ENCODE data around the gene CD209. TPM values are rescaled to one million over a fixed set of nuclear protein-coding genes. Genes with fewer than 3 reads are reported as not detected.

CD209 gene
- total RNA-seq, 1 experiment from 2014 or later, result not detected

GRCh38 chr19:7697721-7698287, 49.5 kb downstream of the CD209 start:
- Mint-ChIP-seq H3K27me3 (ENCODE audit: insufficient read depth, unreplicated experiment) (no peaks in the 10 kb centered on the region), H3K36me3 (ENCODE audit: insufficient read depth, unreplicated experiment) (no peaks in the 10 kb centered on the region), H3K4me1 (ENCODE audit: low read depth, unreplicated experiment) (no peaks in the 10 kb centered on the region), H3K4me3 (ENCODE audit: unreplicated experiment) (no peak overlapping the region), H3K27ac (ENCODE audit: unreplicated experiment) (no peak overlapping the region), H3K9me3 (ENCODE audit: unreplicated experiment) (no peaks in the 10 kb centered on the region)
- ChIA-PET CTCF (interaction anchor here (0.6 to 1.5 kb wide), 3 partner anchors 17 to 129 kb away, joined by 3 to 5 read pairs (median 3); partner anchors contain the start of gene TRAPPC5), POLR2A (no interaction called here)
- no TSS peak for BruUV-seq (replicated peaks)
- H3K4me1 ChIP-seq, result no peaks in the 10 kb centered on the region
- no peak overlapping the region for H3K4me3 ChIP-seq (ENCODE audit: low read depth, low read length)
- intact Hi-C loops (cut with micrococcal nuclease; ENCODE audit: unreplicated experiment), result no loop called here
- DNase-seq, result no peak
- H3K9me3 ChIP-seq, result no peaks in the 10 kb centered on the region
- H3K36me3 ChIP-seq (ENCODE audit: control insufficient read depth, insufficient read depth, low read length), result no peaks in the 10 kb centered on the region
- H3K27me3 ChIP-seq (replicated peaks; ENCODE audit: control insufficient read depth, insufficient read depth, low read length), result no peaks in the 10 kb centered on the region
- no peak for TF ChIP-seq CTCF (IDR thresholded peaks at IDR 0.05; ENCODE audit: insufficient read depth in 1 of 2, low read depth in 1 of 2, low read length in 1 of 2, severe bottlenecking in 1 of 2, unreplicated experiment in 1 of 2)

DNA sequence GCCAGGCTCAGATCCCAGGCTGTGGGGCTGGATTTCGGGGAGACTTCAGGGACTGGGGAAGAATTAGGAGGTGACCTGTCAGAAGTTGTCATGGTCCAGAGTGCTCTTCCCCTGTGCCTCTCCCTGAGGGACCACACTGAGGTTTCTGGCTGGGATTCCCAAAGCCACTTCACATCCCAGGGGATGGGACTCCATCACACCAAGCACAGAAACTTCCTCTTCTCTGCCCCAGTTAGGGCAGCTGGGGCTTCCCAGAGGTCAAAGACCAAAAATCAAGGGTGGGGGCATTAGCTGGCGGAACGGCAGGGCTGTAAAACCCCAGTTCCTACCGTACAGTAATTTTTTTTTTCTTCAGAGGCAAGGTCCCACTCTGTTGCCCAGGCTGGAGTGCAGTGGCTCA, 52.8 kb downstream of the CD209 start:
- Histone ChIP-seq H3K4me3 (ENCODE audit: low read depth, low read length) (no peak overlapping the region), H3K36me3 (ENCODE audit: control insufficient read depth, insufficient read depth, low read length) (no peaks in the 10 kb centered on the region), H3K9me3 (no peaks in the 10 kb centered on the region), H3K4me1 (no peaks in the 10 kb centered on the region), H3K27me3 (replicated peaks; ENCODE audit: control insufficient read depth, insufficient read depth, low read length) (no peaks in the 10 kb centered on the region)
- Mint-ChIP-seq H3K27me3 (ENCODE audit: insufficient read depth, unreplicated experiment) (no peaks in the 10 kb centered on the region), H3K27ac (ENCODE audit: unreplicated experiment) (no peak overlapping the region), H3K4me3 (ENCODE audit: unreplicated experiment) (no peak overlapping the region), H3K4me1 (ENCODE audit: low read depth, unreplicated experiment) (no peaks in the 10 kb centered on the region), H3K36me3 (ENCODE audit: insufficient read depth, unreplicated experiment) (no peaks in the 10 kb centered on the region), H3K9me3 (ENCODE audit: unreplicated experiment) (no peaks in the 10 kb centered on the region)
- no peak for TF ChIP-seq CTCF (IDR thresholded peaks at IDR 0.05; ENCODE audit: insufficient read depth in 1 of 2, low read depth in 1 of 2, low read length in 1 of 2, severe bottlenecking in 1 of 2, unreplicated experiment in 1 of 2)
- no TSS peak for BruUV-seq (replicated peaks)
- POLR2A ChIA-PET, result no interaction called here
- no peak for DNase-seq
- intact Hi-C loops (cut with micrococcal nuclease; ENCODE audit: unreplicated experiment), result no loop called here
- CTCF ChIA-PET, result no interaction called here

DNA sequence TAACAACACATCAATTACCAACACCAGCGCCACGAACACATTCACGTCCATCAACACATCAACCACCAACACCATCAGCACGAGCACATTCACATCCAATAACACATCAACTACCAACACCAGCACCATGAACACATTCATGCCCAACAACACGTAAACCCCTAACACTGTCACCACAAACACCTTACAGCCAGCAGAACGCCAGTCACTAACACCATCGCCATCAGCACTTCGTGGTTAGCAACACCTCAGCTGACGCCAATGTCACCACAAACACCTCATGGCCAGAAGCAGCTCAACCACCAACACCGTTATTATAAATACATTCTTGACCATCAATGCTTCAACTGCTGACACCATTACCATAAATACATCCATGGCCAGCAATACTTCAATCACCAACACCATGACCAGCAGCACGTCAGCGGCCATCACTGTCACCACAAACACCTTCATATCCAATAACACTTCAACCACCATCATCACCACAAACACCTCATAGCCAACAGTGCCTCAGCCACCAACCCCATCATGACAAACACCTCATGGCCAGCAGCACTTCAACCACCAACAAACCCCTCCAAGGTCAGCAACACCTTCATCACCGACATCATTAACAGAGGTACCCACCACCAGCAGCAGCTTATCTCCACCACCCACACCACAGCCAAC, 54.8 kb downstream of the CD209 start:
- Mint-ChIP-seq H3K4me1 (ENCODE audit: low read depth, unreplicated experiment) (no peaks in the 10 kb centered on the region), H3K9me3 (ENCODE audit: unreplicated experiment) (no peaks in the 10 kb centered on the region), H3K36me3 (ENCODE audit: insufficient read depth, unreplicated experiment) (no peaks in the 10 kb centered on the region), H3K27me3 (ENCODE audit: insufficient read depth, unreplicated experiment) (no peaks in the 10 kb centered on the region), H3K4me3 (ENCODE audit: unreplicated experiment) (no peak overlapping the region), H3K27ac (ENCODE audit: unreplicated experiment) (no peak overlapping the region)
- Histone ChIP-seq H3K9me3 (no peaks in the 10 kb centered on the region), H3K4me3 (ENCODE audit: low read depth, low read length) (no peak overlapping the region), H3K27me3 (replicated peaks; ENCODE audit: control insufficient read depth, insufficient read depth, low read length) (no peaks in the 10 kb centered on the region), H3K4me1 (no peaks in the 10 kb centered on the region), H3K36me3 (ENCODE audit: control insufficient read depth, insufficient read depth, low read length) (no peaks in the 10 kb centered on the region)
- intact Hi-C loops (cut with micrococcal nuclease; ENCODE audit: unreplicated experiment), result no loop called here
- DNase-seq, result no peak
- TF ChIP-seq CTCF (IDR thresholded peaks at IDR 0.05; ENCODE audit: insufficient read depth in 1 of 2, low read depth in 1 of 2, low read length in 1 of 2, severe bottlenecking in 1 of 2, unreplicated experiment in 1 of 2), result no peak
- CTCF ChIA-PET, result no interaction called here
- POLR2A ChIA-PET, result no interaction called here
- BruUV-seq (replicated peaks), result no TSS peak
